GM12878 (cell line): Measurements from ENCODE around the gene SYT1. TPM values are rescaled to one million over a fixed set of nuclear protein-coding genes. Genes with fewer than 3 reads are reported as not detected.

Source experiments
- ATAC-seq: fragments of 200-7000 bp; cut with Tn5 transposase; 3 replicates; pipeline ENCODE4 v1.9.1; 2020; ENCODE audit warnings: mild to moderate bottlenecking, moderate library complexity
- BruUV-seq: library from RNA; stranded (reverse); fragments of 400-500 nt; replicated peaks from 2 replicates; lab custom pipeline; 2021; lab: Mats Ljungman, UMichigan
- CTCF ChIA-PET: fragments of 300-600 bp; sonication (Branson Sonifier 250); formaldehyde crosslinking; extraction: SDS; loops from one replicate; lab custom pipeline; 2021; ENCODE audit warnings: inconsistent platforms; lab: Yijun Ruan, JAX
- POLR2A ChIA-PET: fragments of 350-600 bp; formaldehyde crosslinking; extraction: SDS; loops from one replicate; lab custom pipeline; 2021; ENCODE audit warnings: inconsistent platforms; lab: Charles Lee
- RAD21 ChIA-PET: fragments of 300-600 bp; sonication (Branson Sonifier 250); formaldehyde crosslinking; loops from one replicate; lab custom pipeline; 2023; ENCODE audit warnings: antibody characterized with exemption; ENCODE audit not compliant: unreplicated experiment; lab: Charles Lee
- SMC1A ChIA-PET: fragments of 300-600 bp; sonication (Branson Sonifier 250); formaldehyde crosslinking; loops from one replicate; lab custom pipeline; 2023; ENCODE audit not compliant: unreplicated experiment, uncharacterized antibody; lab: Charles Lee
- DNase-seq: peaks from one replicate; pipeline ENCODE4 v3.0.0-alpha.2; 2011; ENCODE audit warnings: low read depth, low spot score
- FAIRE-seq: peaks from 3 replicates; lab custom pipeline; 2011; peaks lifted over from hg19 to GRCh38; lab: Jason Lieb, UNC
- H2AFZ ChIP-seq: 2 replicates; pipeline ENCODE4 v1.6.0; 2011; ENCODE audit warnings: low read depth, low read length, control low read depth; ENCODE audit not compliant: control insufficient read depth
- H3K27ac ChIP-seq: 2 replicates; pipeline ENCODE4 v1.5.1; 2011; ENCODE audit warnings: control low read depth; ENCODE audit not compliant: control insufficient read depth, insufficient read depth
- H3K27me3 ChIP-seq, 2 experiments: replicated peaks in 1 of 2; 2 replicates each; pipeline versions ENCODE4 v1.6.0 to v1.6.1; 2011; ENCODE audit warnings: low read length in 1 of 2; ENCODE audit not compliant: control insufficient read depth in 2 of 2, insufficient read depth in 2 of 2
- H3K36me3 ChIP-seq, 2 experiments: 2 replicates each; pipeline ENCODE4 v1.5.1; 2011; ENCODE audit warnings: low read length in 1 of 2; ENCODE audit not compliant: control insufficient read depth in 2 of 2, insufficient read depth in 2 of 2
- H3K4me1 ChIP-seq: 2 replicates; pipeline ENCODE4 v1.6.1; 2011; ENCODE audit warnings: mild to moderate bottlenecking, low read length, moderate library complexity, mixed read lengths; ENCODE audit not compliant: control insufficient read depth, insufficient read depth
- H3K4me2 ChIP-seq: 2 replicates; pipeline ENCODE4 v1.6.0; 2011; ENCODE audit warnings: control low read depth; ENCODE audit not compliant: control insufficient read depth, insufficient read depth
- H3K4me3 ChIP-seq: fragments of 200-600 bp; sonication (generic); 2 replicates; pipeline ENCODE4 v1.5.1; 2016
- H3K79me2 ChIP-seq: 2 replicates; pipeline ENCODE4 v1.6.0; 2011; ENCODE audit warnings: low read length; ENCODE audit not compliant: control insufficient read depth, insufficient read depth
- H3K9ac ChIP-seq: 2 replicates; pipeline ENCODE4 v1.8.0; 2011; ENCODE audit warnings: low read length, control low read depth, mixed read lengths; ENCODE audit not compliant: control insufficient read depth, insufficient read depth
- H3K9me3 ChIP-seq: replicated peaks from 3 replicates; pipeline ENCODE4 v1.5.1; 2011; ENCODE audit warnings: mild to moderate bottlenecking, low read length; ENCODE audit not compliant: control insufficient read depth, insufficient read depth
- H4K20me1 ChIP-seq: 2 replicates; pipeline ENCODE4 v1.6.0; 2011; ENCODE audit not compliant: control insufficient read depth, insufficient read depth
- ASH2L ChIP-seq: fragments of 300-600, 200-600 bp; sonication (generic); IDR thresholded peaks from 2 replicates; pipeline ENCODE4 v1.6.1; 2017; ENCODE audit warnings: low read depth, mild to moderate bottlenecking, borderline replicate concordance
- BACH1 ChIP-seq: fragments of 450-650 bp; IDR thresholded peaks from 2 replicates; pipeline ENCODE4 v1.6.1; 2017; ENCODE audit warnings: mild to moderate bottlenecking, borderline replicate concordance
- BMI1 ChIP-seq: fragments of 450-650 bp; IDR thresholded peaks from 2 replicates; pipeline ENCODE4 v1.6.1; 2016; ENCODE audit warnings: mild to moderate bottlenecking, moderate library complexity, borderline replicate concordance
- CBX3 ChIP-seq: fragments of 200-600 bp; sonication (generic); IDR thresholded peaks from 2 replicates; pipeline ENCODE4 v1.6.1; 2016; ENCODE audit warnings: low read depth, borderline replicate concordance
- E4F1 ChIP-seq: fragments of 450-650 bp; IDR thresholded peaks from 2 replicates; pipeline ENCODE4 v1.6.1; 2018; ENCODE audit warnings: borderline replicate concordance, mild to moderate bottlenecking; ENCODE audit not compliant: partially characterized antibody
- JUND ChIP-seq: IDR thresholded peaks from 2 replicates; pipeline ENCODE4 v1.6.1; 2012; ENCODE audit warnings: low read depth, mild to moderate bottlenecking, low read length, improper control_type of control experiment, moderate library complexity
- LARP7 ChIP-seq: fragments of 450-650 bp; IDR thresholded peaks from 2 replicates; pipeline ENCODE4 v1.6.1; 2017; ENCODE audit warnings: mild to moderate bottlenecking
- MAX ChIP-seq: IDR thresholded peaks from 2 replicates; pipeline ENCODE4 v1.6.1; 2012; ENCODE audit warnings: low read depth, low read length, improper control_type of control experiment
- NBN ChIP-seq: fragments of 450-650 bp; IDR thresholded peaks from 2 replicates; pipeline ENCODE4 v1.6.1; 2016
- RUNX3 ChIP-seq: IDR thresholded peaks from 2 replicates; pipeline ENCODE4 v1.6.1; 2012; ENCODE audit warnings: low read length, inconsistent platforms
- SREBF2 ChIP-seq: IDR thresholded peaks from 2 replicates; pipeline ENCODE4 v1.6.1; 2012; ENCODE audit warnings: mild to moderate bottlenecking, low read length
- SUPT20H ChIP-seq: IDR thresholded peaks from 2 replicates; pipeline ENCODE4 v1.6.1; 2011; ENCODE audit warnings: low read depth, mild to moderate bottlenecking, low read length, moderate library complexity, borderline replicate concordance; ENCODE audit not compliant: control insufficient read depth
- ZNF207 ChIP-seq: fragments of 450-650 bp; IDR thresholded peaks from 2 replicates; pipeline ENCODE4 v1.6.1; 2014; ENCODE audit warnings: antibody characterized with exemption, mild to moderate bottlenecking, borderline replicate concordance
- ZNF217 ChIP-seq: fragments of 450-650 bp; IDR thresholded peaks from 2 replicates; pipeline ENCODE4 v1.6.1; 2017; ENCODE audit warnings: antibody characterized with exemption, mild to moderate bottlenecking
- ZZZ3 ChIP-seq: IDR thresholded peaks from 2 replicates; pipeline ENCODE4 v1.6.1; 2011; ENCODE audit warnings: low read depth; ENCODE audit not compliant: control insufficient read depth, insufficient read length
- in situ Hi-C: fragments of 300-500 bp; cut with MboI; formaldehyde crosslinking; loops from 9 replicates; pipeline ENCODE4 v1.14.3; 2018; ENCODE audit warnings: mixed read lengths
- intact Hi-C: fragments of 100-400 bp; cut with micrococcal nuclease; formaldehyde crosslinking; loops from one replicate; pipeline ENCODE4 v1.14.2; 2022; ENCODE audit not compliant: unreplicated experiment
- polyA plus RNA-seq, 11 experiments: library from polyadenylated mRNA; depleted of rRNA in 4 of 11; unstranded in 6 of 11; stranded (reverse) in 5 of 11; fragments of >200 nt; fragmentation: Nextera tagmentation in 4 of 11; fragmentation: Illumina TruSeq in 1 of 11; extraction: Ambion mirVana in 4 of 11; extraction: Trizol in 1 of 11; gene quantifications; 1 replicate in 1 of 11; 2 replicates in 10 of 11; pipeline versions ENCODE4 v1.2.1 to v1.2.3, GENCODE V29; 2011 to 2016; ENCODE audit warnings: inconsistent platforms in 2 of 11, missing spikeins in 2 of 11, low read depth in 1 of 11
- total RNA-seq, 4 experiments: library from RNA; depleted of rRNA in 3 of 4; stranded (reverse); fragments of >200 nt in 3 of 4; fragmentation: Illumina TruSeq in 1 of 4; extraction: Trizol in 1 of 4; gene quantifications; 2 replicates each; pipeline versions ENCODE4 v1.2.1 to v1.2.3, GENCODE V29; 2013 to 2021

SYT1 gene
- total and polyA plus RNA-seq, 10 of the 15 experiments (the other 5 are each of a cell fraction or from before 2014, with no cell fraction given), result 0.10 to 0.28 TPM; not detected in 8

- ChIA-PET CTCF (interaction anchor here (0.5 to 0.6 kb wide), 2 partner anchors 439 to 1937 kb away, joined by 3 read pairs; no protein-coding TSS in a partner anchor), POLR2A (no interaction called here), SMC1A (no interaction called here), RAD21 (no interaction called here)
- Histone ChIP-seq H3K27me3 (no peaks in the 10 kb centered on the region), H3K9me3 (no peaks in the 10 kb centered on the region), H3K9ac (no peak overlapping the region), H3K36me3 (no peaks in the 10 kb centered on the region), H3K79me2 (no peaks in the 10 kb centered on the region), H4K20me1 (no peaks in the 10 kb centered on the region), H3K4me3 (no peak overlapping the region), H3K27ac (no peak overlapping the region), H3K4me2 (no peak overlapping the region), H3K4me1 (no peaks in the 10 kb centered on the region), H2AFZ (no peak overlapping the region)
- intact Hi-C loops, result no loop called here
- in situ Hi-C loops, result no loop called here
- BruUV-seq, result no TSS peak
- no peak for TF ChIP-seq MAX
- TF ChIP-seq NBN, result no peak
- TF ChIP-seq LARP7, result no peak
- TF ChIP-seq E4F1, result no peak
- TF ChIP-seq SREBF2, result no peak
- no peak for TF ChIP-seq ZNF217
- TF ChIP-seq BACH1, result no peak
- no peak for TF ChIP-seq JUND
- TF ChIP-seq BMI1, result no peak
- TF ChIP-seq ZNF207, result no peak
- TF ChIP-seq ZZZ3, result no peak
- no peak for TF ChIP-seq SUPT20H
- no peak for TF ChIP-seq CBX3
- no peak for TF ChIP-seq RUNX3
- no peak for TF ChIP-seq ASH2L
- FAIRE-seq (no peak), DNase-seq (no peak), ATAC-seq (no peak)
Measured at GRCh38 chr12:78824918-78825317, 39.7 kb upstream of the SYT1 start.
